ENCODE data around the gene PPHLN1.

PPHLN1 gene

GRCh38 chr12:42426746-42427145 lies 100.8 kb downstream of the PPHLN1 start:
- no peaks in the 10 kb centered on the region for H3K9me3 Mint-ChIP-seq
- H3K4me1 Mint-ChIP-seq (ENCODE audit: low read depth) = peaks cover 22% of the 10 kb centered on the region
- no peaks in the 10 kb centered on the region for H3K27me3 Mint-ChIP-seq
- H3K4me3 Mint-ChIP-seq = no peak overlapping the region
- H3K36me3 Mint-ChIP-seq (ENCODE audit: low read depth) = peaks cover 58% of the 10 kb centered on the region
- no peak overlapping the region for H3K27ac Mint-ChIP-seq

GRCh38 chr12:42428850-42429249 lies 102.9 kb downstream of the PPHLN1 start:
- Mint-ChIP-seq H3K27me3 (no peaks in the 10 kb centered on the region), H3K36me3 (ENCODE audit: low read depth) (peaks cover 69% of the 10 kb centered on the region), H3K9me3 (no peaks in the 10 kb centered on the region), H3K4me3 (no peak overlapping the region), H3K4me1 (ENCODE audit: low read depth) (peaks cover 9% of the 10 kb centered on the region), H3K27ac (no peak overlapping the region)

DNA sequence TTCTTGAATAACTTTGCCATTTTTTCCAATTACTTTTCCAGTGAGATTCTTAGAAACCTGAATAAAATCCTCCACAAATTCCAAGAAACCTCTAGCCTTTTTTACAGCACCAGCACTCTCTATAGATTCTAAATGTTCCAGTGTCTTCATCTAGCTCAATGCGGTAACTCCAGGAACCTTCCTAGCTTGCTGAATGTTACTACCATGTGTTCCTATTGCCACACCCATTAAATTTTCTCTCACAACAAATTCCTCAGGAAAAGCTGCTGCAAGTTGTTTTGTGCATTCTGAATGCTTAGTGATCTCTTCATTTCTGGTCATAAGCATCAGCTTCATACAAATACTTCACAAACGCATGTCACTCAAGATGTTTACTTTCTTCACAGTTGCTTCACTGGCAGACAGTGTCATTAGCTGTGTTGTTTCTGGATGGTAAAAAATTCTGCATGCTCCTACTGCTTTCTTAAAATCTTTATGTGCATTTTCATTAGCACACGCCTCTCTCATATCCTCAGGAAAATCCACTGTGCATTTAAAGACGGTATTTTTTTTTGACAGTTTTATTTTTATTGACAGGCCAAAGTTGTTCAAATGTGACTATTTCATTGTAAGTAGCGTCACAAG lies 106.7 kb downstream of the PPHLN1 start:
- Mint-ChIP-seq H3K36me3 (ENCODE audit: low read depth) (peaks cover 67% of the 10 kb centered on the region), H3K27me3 (no peaks in the 10 kb centered on the region), H3K27ac (no peak overlapping the region), H3K4me1 (ENCODE audit: low read depth) (no peaks in the 10 kb centered on the region), H3K9me3 (no peaks in the 10 kb centered on the region), H3K4me3 (no peak overlapping the region)

- Mint-ChIP-seq H3K4me3 (no peak overlapping the region), H3K27me3 (no peaks in the 10 kb centered on the region), H3K9me3 (no peaks in the 10 kb centered on the region), H3K36me3 (ENCODE audit: low read depth) (peaks cover 83% of the 10 kb centered on the region), H3K27ac (no peak overlapping the region), H3K4me1 (ENCODE audit: low read depth) (no peaks in the 10 kb centered on the region)
Observed at GRCh38 chr12:42440608-42441007, 114.6 kb downstream of the PPHLN1 start.

GRCh38 chr12:42442311-42442759 lies 116.4 kb downstream of the PPHLN1 start:
- Mint-ChIP-seq H3K4me3 (no peak overlapping the region), H3K4me1 (ENCODE audit: low read depth) (no peaks in the 10 kb centered on the region), H3K27me3 (no peaks in the 10 kb centered on the region), H3K9me3 (no peaks in the 10 kb centered on the region), H3K36me3 (ENCODE audit: low read depth) (peaks cover 85% of the 10 kb centered on the region), H3K27ac (no peak overlapping the region)

DNA sequence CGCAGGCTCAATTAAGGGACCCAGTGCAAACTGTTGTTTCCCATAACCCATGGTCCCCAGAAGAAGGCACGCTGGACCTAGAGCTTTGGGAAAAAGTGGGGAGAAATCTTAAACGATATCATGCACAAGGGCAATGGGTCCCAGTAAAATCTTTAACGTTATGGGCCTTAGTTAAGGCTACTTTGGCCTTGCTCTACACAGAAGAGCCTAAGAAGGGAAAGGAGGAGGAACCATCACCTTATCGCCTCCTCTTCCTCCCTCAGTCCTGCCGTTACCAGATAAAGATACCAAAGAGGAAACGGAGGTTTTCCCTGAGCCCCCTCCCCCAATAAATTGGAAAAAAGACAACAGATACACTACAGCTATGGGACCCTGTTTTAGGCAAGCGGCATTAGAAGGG lies 116.9 kb downstream of the PPHLN1 start:
- Mint-ChIP-seq H3K4me3 (no peak overlapping the region), H3K27ac (no peak overlapping the region), H3K9me3 (no peaks in the 10 kb centered on the region), H3K27me3 (no peaks in the 10 kb centered on the region), H3K36me3 (ENCODE audit: low read depth) (peaks cover 86% of the 10 kb centered on the region), H3K4me1 (ENCODE audit: low read depth) (peaks cover 1% of the 10 kb centered on the region)

DNA sequence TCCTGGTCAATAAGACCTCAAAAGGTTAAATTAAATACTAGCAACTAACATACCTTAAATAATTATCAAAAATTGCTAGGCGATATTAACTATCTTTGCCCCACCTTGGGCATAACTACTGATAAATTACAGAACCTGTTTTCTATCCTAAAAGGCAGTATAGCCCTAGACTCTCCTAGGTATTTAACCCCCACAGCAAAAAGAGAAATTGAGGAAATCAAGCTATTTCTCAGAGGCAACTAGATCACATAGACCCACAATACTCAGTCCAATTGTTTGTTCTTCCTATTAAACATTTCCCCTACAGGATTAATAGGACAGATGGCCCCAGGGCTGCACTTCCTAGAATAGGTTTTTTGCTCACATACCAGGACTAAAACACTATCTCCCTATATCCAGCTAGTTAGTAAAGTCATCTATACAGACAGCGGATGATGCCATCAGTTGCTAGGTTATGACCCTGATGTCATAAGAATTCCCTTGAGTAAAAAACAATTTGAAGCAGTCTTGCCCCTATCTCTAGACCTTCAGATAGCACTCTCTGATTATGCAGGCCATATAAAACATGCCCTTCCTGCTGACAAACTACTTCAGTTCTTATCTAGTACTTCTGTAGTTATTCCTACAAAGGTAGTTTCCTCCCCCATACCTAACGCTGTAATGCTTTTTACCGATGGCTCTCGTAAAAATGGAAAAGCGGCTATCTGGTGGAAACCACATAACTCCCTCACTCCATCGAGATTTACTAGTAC lies 118.4 kb downstream of the PPHLN1 start:
- Mint-ChIP-seq H3K27me3 (no peaks in the 10 kb centered on the region), H3K4me1 (ENCODE audit: low read depth) (peaks cover 11% of the 10 kb centered on the region), H3K27ac (no peak overlapping the region), H3K36me3 (ENCODE audit: low read depth) (peaks cover 93% of the 10 kb centered on the region), H3K4me3 (no peak overlapping the region), H3K9me3 (no peaks in the 10 kb centered on the region)

DNA sequence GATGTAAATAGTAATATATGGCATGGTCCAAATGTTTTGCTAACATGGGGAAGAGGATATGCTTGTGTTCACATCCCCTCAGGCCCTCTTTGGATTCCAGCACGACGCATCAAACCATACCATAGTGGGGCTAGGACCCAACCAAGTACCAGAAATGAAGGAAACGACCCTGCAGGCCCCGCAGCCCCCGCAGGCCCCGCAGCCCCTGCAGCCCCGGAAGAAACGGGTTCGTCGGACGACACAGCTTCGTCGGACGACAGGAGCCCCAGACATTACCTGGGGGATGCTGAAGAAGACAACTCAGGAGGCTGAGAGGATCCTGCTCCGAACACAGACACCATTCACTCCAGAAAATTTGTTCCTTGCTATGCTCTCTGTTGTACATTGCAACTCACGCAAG lies 119.9 kb downstream of the PPHLN1 start:
- Mint-ChIP-seq H3K36me3 (ENCODE audit: low read depth) (peaks cover 88% of the 10 kb centered on the region), H3K4me1 (ENCODE audit: low read depth) (peaks cover 11% of the 10 kb centered on the region), H3K9me3 (no peaks in the 10 kb centered on the region), H3K27me3 (no peaks in the 10 kb centered on the region), H3K4me3 (no peak overlapping the region), H3K27ac (no peak overlapping the region)

GRCh38 chr12:42446761-42447160 lies 120.8 kb downstream of the PPHLN1 start:
- Mint-ChIP-seq H3K27ac (no peak overlapping the region), H3K4me3 (no peak overlapping the region), H3K4me1 (ENCODE audit: low read depth) (peaks cover 11% of the 10 kb centered on the region), H3K36me3 (ENCODE audit: low read depth) (peaks cover 82% of the 10 kb centered on the region), H3K9me3 (no peaks in the 10 kb centered on the region), H3K27me3 (no peaks in the 10 kb centered on the region)

DNA sequence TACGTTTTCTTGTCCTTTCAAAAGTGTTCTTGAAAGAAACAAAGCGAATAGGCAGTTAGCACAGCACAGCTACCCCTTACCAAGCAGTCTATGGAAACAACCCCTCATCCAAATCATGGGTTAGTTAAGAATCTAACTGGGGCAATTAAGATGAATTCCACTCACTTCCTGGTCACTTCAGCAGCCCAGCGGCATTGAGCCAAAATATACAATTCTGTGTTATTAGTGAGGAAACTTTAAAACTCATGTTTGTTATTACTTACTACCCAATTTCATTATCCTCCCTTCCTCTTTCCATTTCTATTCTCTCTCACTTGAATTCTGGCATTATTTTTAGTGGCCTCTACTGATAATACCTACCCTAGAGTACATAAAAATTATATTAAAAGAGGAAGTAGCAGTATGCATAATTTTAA lies 121.4 kb downstream of the PPHLN1 start:
- peaks cover 14% of the 10 kb centered on the region for H3K4me1 Mint-ChIP-seq (ENCODE audit: low read depth)
- no peak overlapping the region for H3K27ac Mint-ChIP-seq
- H3K36me3 Mint-ChIP-seq (ENCODE audit: low read depth) = peaks cover 76% of the 10 kb centered on the region

DNA sequence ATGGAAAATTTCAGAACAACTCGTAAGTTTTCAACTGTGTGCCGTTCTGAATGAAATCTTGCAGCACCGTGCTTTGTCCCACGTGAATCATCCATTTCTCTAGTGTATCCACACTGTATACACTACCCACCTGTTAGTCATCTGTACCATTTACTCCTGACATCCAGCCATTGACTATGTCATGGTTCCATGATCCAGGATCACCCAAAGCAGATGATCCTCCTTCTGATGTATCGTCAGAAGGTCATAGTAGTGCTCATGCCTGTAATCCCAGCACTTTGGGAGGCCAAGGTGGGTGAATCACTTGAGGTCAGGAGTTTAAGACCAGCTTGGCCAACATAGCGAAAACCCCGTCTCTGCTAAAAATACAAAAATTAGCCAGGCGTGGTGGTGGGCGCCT lies 122.9 kb downstream of the PPHLN1 start:
- H3K36me3 Mint-ChIP-seq (ENCODE audit: low read depth) = peaks cover 62% of the 10 kb centered on the region

More for the DNA sequence above, 121.4 kb downstream of the PPHLN1 start:
- Mint-ChIP-seq H3K27me3 (no peaks in the 10 kb centered on the region), H3K9me3 (no peaks in the 10 kb centered on the region), H3K4me3 (no peak overlapping the region)

GRCh38 chr12:42450248-42450647 lies 124.3 kb downstream of the PPHLN1 start:
- Mint-ChIP-seq H3K36me3 (ENCODE audit: low read depth) (peaks cover 47% of the 10 kb centered on the region), H3K27ac (no peak overlapping the region)

More for the DNA sequence above, 122.9 kb downstream of the PPHLN1 start:
- H3K27ac Mint-ChIP-seq = peak overlapping the region; percentile 11
- no peaks in the 10 kb centered on the region for H3K27me3 Mint-ChIP-seq
- no peaks in the 10 kb centered on the region for H3K9me3 Mint-ChIP-seq
- peaks cover 18% of the 10 kb centered on the region for H3K4me1 Mint-ChIP-seq (ENCODE audit: low read depth)
- H3K4me3 Mint-ChIP-seq = no peak overlapping the region

DNA sequence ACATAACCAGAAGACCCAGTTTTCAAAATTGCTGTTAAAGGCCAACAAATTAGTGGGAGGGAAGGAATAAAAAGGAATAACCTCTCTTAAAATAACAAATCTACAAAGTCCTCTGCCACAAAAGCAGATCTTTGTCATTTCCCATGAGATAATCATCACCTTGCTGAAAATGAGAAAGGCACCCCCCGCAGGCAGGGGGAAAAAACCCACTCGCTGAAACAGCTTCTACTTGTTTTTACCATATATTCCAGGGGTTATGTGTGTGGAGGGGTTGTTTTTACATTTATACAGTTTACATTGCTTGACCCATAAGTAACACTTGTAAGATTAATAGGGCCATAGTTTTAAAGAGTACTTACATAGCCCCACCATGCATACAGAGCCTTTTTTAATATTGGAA lies 132.6 kb downstream of the PPHLN1 start:
- Mint-ChIP-seq H3K4me3 (no peak overlapping the region), H3K27ac (no peak overlapping the region), H3K27me3 (peaks cover 4% of the 10 kb centered on the region), H3K9me3 (no peaks in the 10 kb centered on the region), H3K36me3 (ENCODE audit: low read depth) (peaks cover 5% of the 10 kb centered on the region), H3K4me1 (ENCODE audit: low read depth) (no peaks in the 10 kb centered on the region)

More at GRCh38 chr12:42450248-42450647, 124.3 kb downstream of the PPHLN1 start:
- H3K27me3 Mint-ChIP-seq = no peaks in the 10 kb centered on the region
- H3K4me3 Mint-ChIP-seq = no peak overlapping the region
- no peaks in the 10 kb centered on the region for H3K9me3 Mint-ChIP-seq
- peaks cover 18% of the 10 kb centered on the region for H3K4me1 Mint-ChIP-seq (ENCODE audit: low read depth)

DNA sequence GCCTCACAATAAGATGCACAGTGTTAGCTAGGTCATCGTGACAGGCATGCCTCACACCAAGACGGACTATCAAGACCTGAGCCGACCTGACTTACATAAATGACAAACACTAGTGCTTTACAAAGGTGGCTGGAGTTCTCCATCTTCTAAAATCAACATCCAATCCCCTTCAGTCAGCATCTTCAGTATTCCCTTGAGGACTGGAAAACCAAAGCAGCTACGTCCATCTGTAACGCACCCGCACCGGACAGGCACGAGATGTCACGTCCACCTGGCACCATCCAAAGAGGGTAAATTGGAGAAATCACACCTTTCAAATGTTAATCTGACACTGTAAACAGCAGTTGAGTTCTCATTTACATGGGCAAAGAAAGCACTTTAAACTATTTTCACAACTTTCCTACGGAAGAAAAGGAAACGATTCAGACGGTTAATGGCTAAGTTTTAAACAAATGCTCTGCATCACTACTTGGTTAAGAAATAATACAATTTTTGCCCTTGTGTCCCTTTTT lies 133.4 kb downstream of the PPHLN1 start:
- H3K9me3 Mint-ChIP-seq = no peaks in the 10 kb centered on the region
- H3K27me3 Mint-ChIP-seq = peaks cover 4% of the 10 kb centered on the region
- H3K4me1 Mint-ChIP-seq (ENCODE audit: low read depth) = no peaks in the 10 kb centered on the region
- no peak overlapping the region for H3K27ac Mint-ChIP-seq
- peaks cover 5% of the 10 kb centered on the region for H3K36me3 Mint-ChIP-seq (ENCODE audit: low read depth)
- no peak overlapping the region for H3K4me3 Mint-ChIP-seq

DNA sequence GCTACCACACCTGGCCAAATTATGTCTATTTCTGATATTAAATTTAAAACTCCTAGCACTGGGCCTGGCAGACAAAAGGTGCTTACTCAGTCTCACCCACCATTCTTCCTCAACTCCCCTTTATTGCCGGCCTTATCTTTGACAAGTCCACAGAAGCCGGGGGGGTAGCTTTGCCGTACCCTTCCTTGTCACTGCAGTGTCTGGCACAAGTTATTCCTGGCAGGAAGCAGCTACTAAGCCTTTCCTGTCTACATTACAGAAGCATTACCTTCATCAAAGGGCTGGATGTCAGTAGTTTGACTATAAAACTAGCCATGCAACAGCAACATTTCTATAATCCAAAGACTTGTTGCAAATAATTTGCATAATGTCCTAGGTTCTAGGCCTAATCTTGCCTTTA lies 136.5 kb downstream of the PPHLN1 start:
- Mint-ChIP-seq H3K9me3 (no peaks in the 10 kb centered on the region), H3K36me3 (ENCODE audit: low read depth) (peaks cover 5% of the 10 kb centered on the region), H3K4me3 (no peak overlapping the region), H3K4me1 (ENCODE audit: low read depth) (no peaks in the 10 kb centered on the region), H3K27ac (no peak overlapping the region), H3K27me3 (peaks cover 20% of the 10 kb centered on the region)
